GM10266 (cell line): ENCODE results near the gene PLXNC1.

Source experiments
- DNase-seq: peaks from one replicate; pipeline ENCODE4 v3.0.0; 2012; ENCODE audit errors: extremely low spot score
- CTCF ChIP-seq: IDR thresholded peaks from 2 replicates; pipeline ENCODE4 v1.5.1; 2012; ENCODE audit warnings: mild to moderate bottlenecking, low read depth; ENCODE audit not compliant: control insufficient read depth, insufficient read depth; ENCODE audit errors: missing control alignments

The PLXNC1 gene

DNA sequence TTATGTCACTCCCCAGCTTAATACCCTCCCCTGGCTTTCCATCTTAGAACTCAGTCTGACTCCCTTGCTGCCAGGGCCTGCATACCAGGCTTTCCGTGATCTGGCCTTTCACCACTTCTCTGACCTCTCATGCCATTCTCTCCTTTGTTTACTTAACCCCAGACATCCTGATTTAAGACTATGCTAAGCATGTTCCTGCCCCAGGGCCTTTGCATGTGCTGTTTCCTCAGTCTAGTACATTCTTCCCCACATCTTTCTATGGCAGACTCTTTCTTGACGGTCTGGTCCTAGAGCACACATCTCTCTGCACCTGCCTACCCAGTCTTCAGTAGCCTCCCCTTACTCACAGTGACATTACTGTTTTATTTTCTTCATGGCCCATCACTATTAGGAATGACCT is 42.2 kb downstream of the PLXNC1 start:
- TF ChIP-seq CTCF = no peak
- no peak for DNase-seq

DNA sequence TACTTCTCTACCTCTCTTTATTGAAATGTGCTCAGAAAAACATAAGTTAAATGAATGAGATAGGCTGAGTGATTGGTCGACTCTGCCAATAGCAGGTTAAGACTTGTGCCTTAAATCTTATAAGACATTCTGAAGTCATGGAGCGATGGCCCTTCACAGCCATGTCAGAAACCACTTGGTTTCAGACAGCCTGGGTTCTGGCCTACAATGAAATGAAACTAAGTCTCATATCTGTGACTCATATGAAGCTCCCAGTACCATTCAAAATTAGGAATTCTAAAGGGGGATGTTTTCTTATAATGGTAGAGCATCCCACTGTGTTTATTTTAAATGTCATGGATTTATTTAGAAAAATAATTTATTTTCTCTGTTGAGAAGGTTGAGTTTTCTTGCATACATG is 42.6 kb downstream of the PLXNC1 start:
- TF ChIP-seq CTCF = no peak
- peak; percentile 32 for DNase-seq

DNA sequence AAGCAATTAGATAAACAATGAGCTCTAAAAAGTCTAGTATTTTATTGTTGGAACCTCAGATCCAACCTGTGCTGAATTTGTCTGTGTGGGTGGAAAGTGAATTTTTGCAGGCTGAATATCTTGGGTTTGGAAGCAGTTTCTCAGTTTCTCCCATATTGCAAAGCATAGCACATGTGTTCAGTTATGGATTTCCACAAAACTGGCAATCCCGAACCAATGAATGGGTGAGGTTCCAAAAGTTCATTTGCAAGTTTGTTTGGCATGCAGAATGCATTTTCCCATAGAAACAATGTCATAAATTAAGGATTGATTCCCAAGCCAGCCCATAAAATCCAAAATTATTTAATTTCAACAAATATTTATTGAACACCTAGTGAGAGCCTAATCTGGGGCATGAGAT is 43.4 kb downstream of the PLXNC1 start:
- no peak for TF ChIP-seq CTCF
- DNase-seq = no peak

DNA sequence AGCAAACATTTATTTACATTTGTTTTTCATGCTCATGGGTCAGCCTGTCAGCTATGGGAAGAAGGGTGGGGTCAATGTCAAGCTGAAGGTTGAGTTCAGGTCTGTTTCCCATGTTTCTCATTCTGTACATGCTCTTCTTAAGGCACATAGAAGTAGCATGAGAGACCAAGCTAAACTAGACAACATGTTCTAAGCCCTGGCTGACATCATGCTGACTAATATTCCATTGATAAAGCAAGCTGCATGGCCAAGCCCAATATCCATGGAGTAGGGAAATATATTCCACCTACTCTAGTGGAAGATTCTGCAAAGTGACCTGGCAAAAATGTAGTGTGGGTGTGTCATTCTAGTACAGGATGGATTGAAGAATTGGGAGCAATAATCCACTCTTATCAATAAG is 44.1 kb downstream of the PLXNC1 start:
- DNase-seq = no peak
- no peak for TF ChIP-seq CTCF

GRCh38 chr12:94193168-94193567 is 44.8 kb downstream of the PLXNC1 start:
- TF ChIP-seq CTCF = no peak
- peak; percentile 30 for DNase-seq

DNA sequence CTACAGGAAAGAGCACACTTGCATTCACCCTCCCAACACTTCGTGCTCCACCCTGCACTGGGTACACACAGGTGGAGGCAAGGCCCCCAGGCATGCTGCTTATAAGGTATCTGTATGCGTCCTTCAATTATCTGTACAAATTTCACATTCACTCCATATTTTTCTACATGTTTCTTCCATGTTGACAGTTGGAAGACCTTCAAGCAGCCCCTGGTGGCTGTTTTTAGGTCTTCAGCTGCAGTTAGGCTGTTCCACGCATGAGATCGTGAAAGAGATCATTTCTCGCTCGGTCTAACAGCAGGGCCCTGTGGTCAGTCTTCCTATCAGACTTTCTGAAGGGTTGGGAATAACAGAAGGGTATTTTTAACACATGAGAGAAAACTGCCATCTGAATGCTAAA is 47.1 kb downstream of the PLXNC1 start:
- TF ChIP-seq CTCF = no peak
- DNase-seq = no peak

GRCh38 chr12:94198469-94198868 is 50.1 kb downstream of the PLXNC1 start:
- TF ChIP-seq CTCF = no peak
- no peak for DNase-seq
